ENCODE data around the gene SASS6. TPM values are rescaled to one million over a fixed set of nuclear protein-coding genes. Genes with fewer than 3 reads are reported as not detected.

SASS6 gene
- total and polyA plus RNA-seq, 9 of the 15 experiments (the other 6 are each of a cell fraction or from before 2014, with no cell fraction given), result 11.6 to 34.1 (median 18.0) TPM

- TF ChIP-seq PRDM10 (IDR thresholded peaks at IDR 0.05; ENCODE audit: partially characterized antibody) (no peak), ZNF76 (CRISPR knock-in tag; IDR thresholded peaks at IDR 0.05; ENCODE audit: borderline replicate concordance) (no peak), RBM17 (IDR thresholded peaks at IDR 0.05; ENCODE audit: borderline replicate concordance, low read depth, low read length) (no peak), ZNF212 (CRISPR knock-in tag; IDR thresholded peaks at IDR 0.05) (no peak), ZNF347 (CRISPR knock-in tag; IDR thresholded peaks at IDR 0.05; ENCODE audit: low read depth) (no peak), U2AF2 (optimal IDR thresholded peaks at IDR 0.05; ENCODE audit: low read depth, low read length) (no peak), ZNF324 (CRISPR knock-in tag; IDR thresholded peaks at IDR 0.05) (no peak), ZNF282 (CRISPR knock-in tag; IDR thresholded peaks at IDR 0.05) (no peak), POLR3G (IDR thresholded peaks at IDR 0.05; ENCODE audit: extremely low read depth, insufficient read length, insufficient replicate concordance) (no peak), E4F1 (CRISPR knock-in tag; IDR thresholded peaks at IDR 0.05; ENCODE audit: borderline replicate concordance) (no peak), ZC3H8 (IDR thresholded peaks at IDR 0.05) (no peak), RUNX1 (IDR thresholded peaks at IDR 0.05; ENCODE audit: low read depth) (no peak), ARID4B (CRISPR knock-in tag; IDR thresholded peaks at IDR 0.05) (peak; percentile 45; the same call in 1 of the 2 replicates), BRF1 (IDR thresholded peaks at IDR 0.05; ENCODE audit: borderline replicate concordance, extremely low read depth, insufficient read length) (no peak)
These were observed 94.6 kb downstream of the SASS6 start (continued) for GRCh38 chr1:100037927-100038659.

All from K562 (cell line).